Kidney (tissue), 14 donors: ENCODE data around the gene ZNF683. TPM values are rescaled to one million over a fixed set of nuclear protein-coding genes. Genes with fewer than 3 reads are reported as not detected.
"Not testable (repeated sequence)": the region's sequence is repeated elsewhere in the genome, so short reads cannot be mapped to it uniquely, and the experiment has no call there.

ENCODE experiments used
- DNase-seq, 5 donors: peaks; one replicate each; pipeline ENCODE4 v3.0.0-alpha.2; 2013 to 2020
- FAIRE-seq: peaks from 2 replicates; lab custom pipeline; 2012; peaks lifted over from hg19 to GRCh38; lab: Jason Lieb, UNC
- H3K27ac ChIP-seq, 2 donors: one replicate each; pipeline ENCODE4 v1.7.0; 2013; ENCODE audit warnings: low read depth in 2 of 2, low read length in 2 of 2, inconsistent platforms in 1 of 2
- H3K27me3 ChIP-seq: one replicate; pipeline ENCODE4 v1.7.1; 2013; ENCODE audit warnings: low read length, inconsistent platforms; ENCODE audit not compliant: control insufficient read depth, insufficient read depth
- H3K36me3 ChIP-seq, 3 donors: one replicate each; pipeline versions ENCODE4 v1.7.0 to v1.7.1; 2013; ENCODE audit warnings: low read length in 3 of 3, control low read depth in 1 of 3, inconsistent platforms in 1 of 3; ENCODE audit not compliant: insufficient read depth in 3 of 3, control insufficient read depth in 2 of 3
- H3K4me1 ChIP-seq, 3 donors: one replicate each; pipeline versions ENCODE4 v1.7.0 to v1.7.1; 2013; ENCODE audit warnings: low read length in 3 of 3, inconsistent platforms in 1 of 3, low read depth in 1 of 3; ENCODE audit not compliant: control insufficient read depth in 2 of 3, insufficient read depth in 2 of 3
- H3K4me3 ChIP-seq, 3 donors: one replicate each; pipeline versions ENCODE4 v1.7.0 to v1.8.1; 2013; ENCODE audit warnings: low read length in 3 of 3, control low read depth in 1 of 3, inconsistent platforms in 1 of 3
- H3K9ac ChIP-seq, 3 donors: one replicate each; pipeline versions ENCODE4 v1.7.0 to v1.7.1; 2013; ENCODE audit warnings: low read length in 3 of 3, control low read depth in 1 of 3, inconsistent platforms in 1 of 3
- H3K9me3 ChIP-seq, 3 donors: one replicate each; pipeline versions ENCODE4 v1.7.0 to v1.7.1; 2013; ENCODE audit warnings: low read length in 3 of 3, control low read depth in 1 of 3, inconsistent platforms in 1 of 3; ENCODE audit not compliant: control insufficient read depth in 2 of 3, insufficient read depth in 1 of 3
- CTCF ChIP-seq: IDR thresholded peaks from 3 replicates; pipeline ENCODE4 v1.5.1; 2012; ENCODE audit warnings: mild to moderate bottlenecking, moderate library complexity, borderline replicate concordance; ENCODE audit not compliant: insufficient read depth; ENCODE audit errors: extremely low read depth
- intact Hi-C: fragments of 100-400 bp; cut with DNase I; formaldehyde crosslinking; loops from one replicate; pipeline ENCODE4 v1.11.1; 2022
- polyA plus RNA-seq: library from polyadenylated mRNA; stranded (reverse); fragments of 350-450 nt; fragmentation: Illumina TruSeq; extraction: RNeasy Lipid Tissue Mini Kit (QIAGEN cat#74804); gene quantifications from one replicate; pipeline ENCODE4 v1.2.3, GENCODE V29; 2014; ENCODE audit warnings: low read depth, low replicate concordance; ENCODE audit not compliant: insufficient read depth
- total RNA-seq: library from RNA; stranded (reverse); fragmentation: NEBNext Ultra II Directional; extraction: Animal tissue kit (Norgen Biotek cat#: 25700); gene quantifications from one replicate; pipeline ENCODE4 v1.2.1, GENCODE V29; 2021
- donor health status: control.
- donor health status: control.
- donor health status: control.
- donor health status: control.
- donor health status: control.
- donor health status: DM: yes; HTN: yes; CAD: no.
- donor health status: Normal renal cell carcinoma (clear cell type).

Gene ZNF683
- total and polyA plus RNA-seq, 2 donors from 2014 or later: 0.25 TPM; not detected in 1

DNA sequence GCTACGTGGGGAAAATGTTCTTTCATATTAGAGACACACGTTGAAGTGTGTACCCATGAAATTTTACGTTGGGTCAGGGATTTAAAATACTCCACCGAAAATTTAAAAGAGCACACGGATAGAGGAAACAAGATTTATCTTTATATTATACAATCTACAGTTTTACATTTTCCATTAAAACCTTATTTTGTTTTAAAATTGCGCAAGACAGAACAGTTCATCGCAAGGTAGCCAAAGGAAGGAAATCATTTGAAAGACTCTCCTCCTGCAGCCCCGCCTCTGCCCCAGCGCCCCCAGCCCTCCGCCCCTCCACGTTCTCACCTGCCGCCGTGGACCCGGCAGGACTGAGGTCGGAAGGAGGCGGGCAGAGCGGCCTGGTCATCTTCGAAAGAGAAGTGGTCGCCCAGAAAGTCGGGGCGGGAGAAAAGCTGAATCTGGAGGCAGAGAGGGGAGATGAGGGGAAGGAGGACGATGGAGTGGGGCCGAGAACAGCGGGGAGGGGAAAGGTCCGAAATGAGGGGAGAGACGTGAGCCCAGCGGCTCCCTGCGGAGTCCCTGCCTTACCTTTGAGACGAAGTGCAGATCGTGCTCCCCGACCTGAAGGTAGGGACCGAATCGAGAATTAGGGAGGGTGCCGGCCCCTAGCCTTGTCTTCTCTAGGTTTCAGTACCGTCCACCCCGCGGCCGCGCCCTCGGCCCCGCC is 36.6 kb downstream of the ZNF683 start:
- peaks cover 4% of the 10 kb centered on the region for H3K27me3 ChIP-seq
- peak overlapping the region; percentile 68 to 79 (median 68) for H3K4me3 ChIP-seq
- intact Hi-C loops: no loop called here
- no peaks in the 10 kb centered on the region for H3K9me3 ChIP-seq
- no peak for TF ChIP-seq CTCF
- peaks cover 0 to 5% (median 0%) of the 10 kb centered on the region in 3 donors for H3K4me1 ChIP-seq
- no peak for DNase-seq
- H3K9ac ChIP-seq: peak overlapping the region in 1 of 3 donors; percentile 51
- no peak overlapping the region for H3K27ac ChIP-seq
- no peak for FAIRE-seq
- H3K36me3 ChIP-seq: no peaks in the 10 kb centered on the region

DNA sequence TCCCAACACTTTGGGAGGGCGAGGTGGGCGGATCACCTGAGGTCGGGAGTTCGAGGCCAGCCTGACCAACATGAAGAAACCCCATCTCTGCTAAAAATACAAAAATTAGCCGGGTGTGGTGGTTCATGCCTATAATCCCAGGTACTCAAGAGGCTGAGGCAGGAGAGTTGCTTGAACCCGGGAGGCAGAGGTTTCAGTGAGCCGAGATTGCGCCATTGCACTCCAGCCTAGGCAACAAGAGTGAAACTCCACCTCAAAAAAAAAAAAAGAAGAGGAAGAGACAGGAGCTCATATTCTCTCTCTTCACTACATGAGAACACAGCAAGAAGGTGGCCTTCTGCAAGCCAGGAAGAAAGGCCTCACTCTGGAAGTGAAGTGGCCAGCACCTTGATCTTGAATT is 39.2 kb downstream of the ZNF683 start:
- not testable (repeated sequence) for DNase-seq

GRCh38 chr1:26330276-26330675 is 42.3 kb downstream of the ZNF683 start:
- DNase-seq (no peak), FAIRE-seq (no peak)
- Histone ChIP-seq H3K9ac (no peak overlapping the region), H3K27me3 (no peaks in the 10 kb centered on the region), H3K4me1 (no peaks in the 10 kb centered on the region), H3K27ac (no peak overlapping the region), H3K36me3 (no peaks in the 10 kb centered on the region), H3K9me3 (no peaks in the 10 kb centered on the region), H3K4me3 (no peak overlapping the region)
- TF ChIP-seq CTCF: no peak
- intact Hi-C loops: no loop called here

More for the DNA sequence above, 39.2 kb downstream of the ZNF683 start:
- H3K9ac ChIP-seq, H3K36me3 ChIP-seq, FAIRE-seq, intact Hi-C loops, H3K27me3 ChIP-seq, H3K4me1 ChIP-seq, H3K27ac ChIP-seq, H3K9me3 ChIP-seq, H3K4me3 ChIP-seq: not testable (repeated sequence)

GRCh38 chr1:26329380-26329779 is 43.2 kb downstream of the ZNF683 start:
- H3K4me3 ChIP-seq, H3K27me3 ChIP-seq, H3K9me3 ChIP-seq, H3K27ac ChIP-seq, H3K4me1 ChIP-seq, DNase-seq, H3K36me3 ChIP-seq, H3K9ac ChIP-seq, FAIRE-seq, intact Hi-C loops: not testable (repeated sequence)
